ENCODE results near the gene SPEG.

GRCh38 chr2:219517954-219518778 is 83.5 kb downstream of the SPEG start:
- TF ChIP-seq, protein P1, sequence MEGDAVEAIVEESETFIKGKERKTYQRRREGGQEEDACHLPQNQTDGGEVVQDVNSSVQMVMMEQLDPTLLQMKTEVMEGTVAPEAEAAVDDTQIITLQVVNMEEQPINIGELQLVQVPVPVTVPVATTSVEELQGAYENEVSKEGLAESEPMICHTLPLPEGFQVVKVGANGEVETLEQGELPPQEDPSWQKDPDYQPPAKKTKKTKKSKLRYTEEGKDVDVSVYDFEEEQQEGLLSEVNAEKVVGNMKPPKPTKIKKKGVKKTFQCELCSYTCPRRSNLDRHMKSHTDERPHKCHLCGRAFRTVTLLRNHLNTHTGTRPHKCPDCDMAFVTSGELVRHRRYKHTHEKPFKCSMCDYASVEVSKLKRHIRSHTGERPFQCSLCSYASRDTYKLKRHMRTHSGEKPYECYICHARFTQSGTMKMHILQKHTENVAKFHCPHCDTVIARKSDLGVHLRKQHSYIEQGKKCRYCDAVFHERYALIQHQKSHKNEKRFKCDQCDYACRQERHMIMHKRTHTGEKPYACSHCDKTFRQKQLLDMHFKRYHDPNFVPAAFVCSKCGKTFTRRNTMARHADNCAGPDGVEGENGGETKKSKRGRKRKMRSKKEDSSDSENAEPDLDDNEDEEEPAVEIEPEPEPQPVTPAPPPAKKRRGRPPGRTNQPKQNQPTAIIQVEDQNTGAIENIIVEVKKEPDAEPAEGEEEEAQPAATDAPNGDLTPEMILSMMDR (IDR thresholded peaks at IDR 0.05) = no peak
- TF ChIP-seq POLR2A (IDR thresholded peaks at IDR 0.05) = no peak

Data from prostate gland (tissue), 2 donors.